ENCODE data around the gene CD52.
"Not testable (repeated sequence)": the region's sequence is repeated elsewhere in the genome, so short reads cannot be mapped to it uniquely, and the experiment has no call there.

The CD52 gene

GRCh38 chr1:26284597-26285347 is 33.0 kb upstream of the CD52 start:
- peak; percentile 91 for DNase-seq

- peak; percentile 31 for DNase-seq
These were observed 32.2 kb upstream of the CD52 start for GRCh38 chr1:26285366-26286063.

- DNase-seq, result no peak
These were observed 31.7 kb upstream of the CD52 start for GRCh38 chr1:26286064-26286416.

GRCh38 chr1:26287033-26287711 is 30.6 kb upstream of the CD52 start:
- peak; percentile 73 for DNase-seq

- DNase-seq, result no peak
These were observed 29.9 kb upstream of the CD52 start for GRCh38 chr1:26287811-26288210.

GRCh38 chr1:26288311-26288941 is 29.3 kb upstream of the CD52 start:
- DNase-seq, result peak; percentile 47

GRCh38 chr1:26289158-26290059 is 28.3 kb upstream of the CD52 start:
- DNase-seq, result peak; percentile 82

GRCh38 chr1:26290122-26290881 is 27.5 kb upstream of the CD52 start:
- peak; percentile 55 for DNase-seq

GRCh38 chr1:26290882-26291261 is 26.9 kb upstream of the CD52 start:
- DNase-seq, result no peak

- DNase-seq, result no peak
These were observed 26.3 kb upstream of the CD52 start for GRCh38 chr1:26291433-26291832.

- DNase-seq, result no peak
These were observed 25.8 kb upstream of the CD52 start for GRCh38 chr1:26291939-26292338.

GRCh38 chr1:26292735-26293134 is 25.0 kb upstream of the CD52 start:
- not testable (repeated sequence) for DNase-seq

- no peak for DNase-seq
These were observed 23.8 kb upstream of the CD52 start for GRCh38 chr1:26293911-26294463.

- DNase-seq, result no peak
These were observed 22.3 kb upstream of the CD52 start for GRCh38 chr1:26295194-26296138.

GRCh38 chr1:26296340-26297056 is 21.3 kb upstream of the CD52 start:
- no peak for DNase-seq

- DNase-seq, result no peak
These were observed 20.5 kb upstream of the CD52 start for GRCh38 chr1:26297057-26297790.

GRCh38 chr1:26297791-26298124 is 20.0 kb upstream of the CD52 start:
- DNase-seq, result no peak

- DNase-seq, result no peak
These were observed 17.0 kb upstream of the CD52 start for GRCh38 chr1:26300578-26301275.

Data from CD4-positive, alpha-beta T cell treated with Interferon gamma for 1 hour (primary cell).